Renal cortical epithelial cell (primary cell): ENCODE results near the gene KRTAP22-1. TPM values are rescaled to one million over a fixed set of nuclear protein-coding genes. Genes with fewer than 3 reads are reported as not detected.

Experiments
- DNase-seq: peaks from one replicate; pipeline ENCODE4 v3.0.0-alpha.2; 2011; ENCODE audit warnings: low read depth
- total RNA-seq: library from RNA; depleted of rRNA; stranded (reverse); fragments of >200 nt; gene quantifications from 2 replicates; pipeline ENCODE4 v1.2.3, GENCODE V29; 2014

KRTAP22-1 gene
- total RNA-seq, 1 donor from 2014 or later = not detected

DNA sequence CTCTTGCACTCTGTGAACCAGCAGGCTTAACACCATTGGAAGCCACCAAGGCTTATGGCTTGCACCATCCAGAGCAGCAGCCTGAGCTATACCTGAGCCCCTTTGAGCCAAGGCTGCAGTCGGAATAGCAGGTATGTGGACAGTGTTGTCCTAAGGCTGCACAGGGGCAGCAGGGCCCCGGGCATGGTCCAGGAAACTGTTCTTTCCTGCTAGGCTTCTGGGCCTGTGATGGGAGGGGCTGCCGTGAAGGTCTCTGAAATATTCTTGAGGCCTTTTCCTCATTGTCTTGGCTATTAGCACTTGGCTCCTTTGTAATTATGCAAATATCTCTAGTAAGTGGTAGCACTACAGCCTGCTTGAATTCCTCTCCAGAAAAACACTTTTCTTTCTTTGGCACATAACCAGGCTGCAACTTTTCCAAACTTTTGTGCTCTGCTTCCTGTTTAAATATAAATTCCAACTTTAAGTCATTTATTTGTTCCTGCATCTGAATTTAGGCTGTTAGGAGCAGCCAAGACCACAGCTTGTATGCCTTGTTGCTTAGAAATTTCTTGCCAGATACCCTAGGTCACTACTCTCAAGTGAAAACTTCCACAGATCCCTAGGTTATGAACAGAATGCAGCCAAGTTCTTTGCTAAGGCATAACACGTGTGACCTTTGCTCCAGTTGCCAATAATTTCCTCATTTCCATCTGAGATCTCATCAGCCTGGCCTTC, 24.7 kb downstream of the KRTAP22-1 start:
- DNase-seq = no peak

GRCh38 chr21:30628109-30628508, 27.2 kb downstream of the KRTAP22-1 start:
- DNase-seq = no peak

GRCh38 chr21:30629200-30629599, 28.3 kb downstream of the KRTAP22-1 start:
- no peak for DNase-seq

DNA sequence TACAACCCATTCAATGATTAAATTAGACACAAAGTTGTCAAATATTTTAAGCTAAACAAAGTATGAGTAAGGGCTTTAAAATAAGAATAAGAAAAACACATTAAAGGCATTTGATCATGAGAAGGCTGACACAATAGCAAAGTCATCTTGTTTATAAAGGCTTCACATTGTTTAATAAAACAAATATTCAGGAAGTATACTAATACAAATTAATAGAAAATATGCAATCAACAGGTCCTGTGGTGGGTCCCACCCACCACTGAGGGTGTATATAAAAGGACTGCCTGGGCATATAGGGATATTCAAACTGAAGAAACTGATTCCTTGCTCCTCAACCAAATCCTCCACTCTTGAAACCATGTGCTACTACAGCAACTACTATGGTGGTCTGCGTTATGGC, 34.0 kb downstream of the KRTAP22-1 start, which contains the start of gene KRTAP20-2:
KRTAP20-2 (plus strand) TSS at position 301 of the 400 bp plus-strand sequence; CDS start at position 359, 58 bp downstream.
- no peak for DNase-seq

DNA sequence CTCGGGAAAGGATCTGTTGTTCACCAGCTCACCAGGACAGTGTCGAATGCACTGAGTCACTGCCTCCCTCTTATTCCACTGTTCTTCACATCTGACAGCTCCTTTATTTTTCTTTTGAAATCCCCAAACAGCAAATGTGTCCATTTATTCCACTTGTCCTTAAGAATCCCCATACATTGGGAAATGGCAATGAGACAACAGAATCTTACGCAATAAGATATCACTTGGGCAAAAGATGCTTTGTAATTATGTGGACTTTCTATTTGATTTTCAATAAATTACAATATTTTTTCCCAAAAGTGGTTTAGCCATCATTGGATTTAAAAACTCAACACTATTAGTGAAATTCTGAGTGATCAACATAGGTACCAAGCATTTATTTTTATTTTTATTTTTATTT, 37.8 kb downstream of the KRTAP22-1 start:
- no peak for DNase-seq

- no peak for DNase-seq
Measured at GRCh38 chr21:30642564-30642963, 41.7 kb downstream of the KRTAP22-1 start, which contains the start of gene KRTAP20-3. Gene KRTAP20-3, plus strand, starts transcription at chr21:30642864.

- DNase-seq = no peak
Measured at GRCh38 chr21:30646904-30647414, 46.1 kb downstream of the KRTAP22-1 start.

Other genes with a start within 250 kb of the KRTAP22-1 start
- gene KRTAP13-2, start 228.8 kb upstream of the KRTAP22-1 start, total RNA-seq = not detected in 2 replicates
- gene KRTAP13-1, start 205.1 kb upstream of the KRTAP22-1 start, total RNA-seq = not detected in 2 replicates
- not detected in 2 replicates for gene KRTAP13-3, start 175.2 kb upstream of the KRTAP22-1 start, total RNA-seq
- not detected in 2 replicates for gene KRTAP13-4, start 170.9 kb upstream of the KRTAP22-1 start, total RNA-seq
- not detected in 2 replicates for gene KRTAP15-1, start 160.8 kb upstream of the KRTAP22-1 start, total RNA-seq
- gene KRTAP19-1, start 120.7 kb upstream of the KRTAP22-1 start, total RNA-seq = not detected in 2 replicates
- not detected in 2 replicates for gene KRTAP19-2, start 113.7 kb upstream of the KRTAP22-1 start, total RNA-seq
- gene KRTAP19-3, start 109.1 kb upstream of the KRTAP22-1 start, total RNA-seq = not detected in 2 replicates
- gene KRTAP19-4, start 103.9 kb upstream of the KRTAP22-1 start, total RNA-seq = not detected in 2 replicates
- not detected in 2 replicates for gene KRTAP19-5, start 98.9 kb upstream of the KRTAP22-1 start, total RNA-seq
- gene KRTAP19-6, start 59.2 kb upstream of the KRTAP22-1 start, total RNA-seq = not detected in 2 replicates
- not detected in 2 replicates for gene KRTAP19-7, start 39.8 kb upstream of the KRTAP22-1 start, total RNA-seq
- not detected in 2 replicates for gene KRTAP22-2, start 10.7 kb upstream of the KRTAP22-1 start, total RNA-seq
- not detected in 2 replicates for gene KRTAP6-3, start 8.6 kb upstream of the KRTAP22-1 start, total RNA-seq
- gene KRTAP6-2, start 2.2 kb upstream of the KRTAP22-1 start, total RNA-seq = not detected in 2 replicates
- gene KRTAP6-1, start 12.8 kb downstream of the KRTAP22-1 start, total RNA-seq = not detected in 2 replicates
- not detected in 2 replicates for gene KRTAP20-1, start 15.3 kb downstream of the KRTAP22-1 start, total RNA-seq
- gene KRTAP20-4, start 19.5 kb downstream of the KRTAP22-1 start, total RNA-seq = not detected in 2 replicates
- gene KRTAP20-2, start 34.1 kb downstream of the KRTAP22-1 start, total RNA-seq = not detected in 2 replicates
- gene KRTAP20-3, start 41.8 kb downstream of the KRTAP22-1 start, total RNA-seq = not detected in 2 replicates
- not detected in 2 replicates for gene KRTAP21-3, start 117.7 kb downstream of the KRTAP22-1 start, total RNA-seq
- gene KRTAP21-2, start 146.2 kb downstream of the KRTAP22-1 start, total RNA-seq = not detected in 2 replicates
- not detected in 2 replicates for gene KRTAP21-1, start 154.3 kb downstream of the KRTAP22-1 start, total RNA-seq
- gene KRTAP8-1, start 212.2 kb downstream of the KRTAP22-1 start, total RNA-seq = not detected in 2 replicates
- not detected in 2 replicates for gene KRTAP7-1, start 228.7 kb downstream of the KRTAP22-1 start, total RNA-seq